A549 (cell line): ENCODE data around the gene SRSF5. TPM values are rescaled to one million over a fixed set of nuclear protein-coding genes. Genes with fewer than 3 reads are reported as not detected.

Experiments used
- ATAC-seq, 2 experiments: fragments of 200-7000 bp in 1 of 2; fragments of >200 bp in 1 of 2; cut with Nextera tagmentation in 1 of 2; cut with Tn5 transposase in 1 of 2; 3 replicates each; pipeline versions ENCODE4 v1.8.0 to v1.9.1; 2018 to 2020; ENCODE audit warnings: mild to moderate bottlenecking in 1 of 2, moderate library complexity in 1 of 2
- CTCF ChIA-PET: fragments of 300-600 bp; sonication (Branson Sonifier 250); formaldehyde crosslinking; extraction: SDS; loops from one replicate; lab custom pipeline; 2021; ENCODE audit warnings: antibody characterized with exemption, inconsistent platforms; lab: Yijun Ruan, JAX
- POLR2A ChIA-PET: fragments of 350-600 bp; formaldehyde crosslinking; extraction: SDS; loops from one replicate; lab custom pipeline; 2021; ENCODE audit warnings: antibody characterized with exemption, inconsistent platforms; lab: Yijun Ruan, JAX
- DNase-seq, 2 experiments: peaks; one replicate each; pipeline versions ENCODE4 v3.0.0 to v3.0.0-alpha.2; 2011 to 2016; ENCODE audit warnings: low read depth in 1 of 2, low spot score in 1 of 2
- FAIRE-seq: peaks from 2 replicates; lab custom pipeline; 2011; peaks lifted over from hg19 to GRCh38; lab: Jason Lieb, UNC
- H3K27ac ChIP-seq, 2 experiments: fragments of >200 bp; sonication (Bioruptor Twin); formaldehyde crosslinking; 3 replicates each; pipeline ENCODE4 v1.5.1; 2016 to 2017
- H3K4me1 ChIP-seq: fragments of >200 bp; sonication (Bioruptor Twin); formaldehyde crosslinking; 3 replicates; pipeline ENCODE4 v1.6.1; 2016
- H3K4me2 ChIP-seq: fragments of >200 bp; sonication (Bioruptor Twin); formaldehyde crosslinking; 3 replicates; pipeline ENCODE4 v1.6.1; 2016
- H3K4me3 ChIP-seq: fragments of >200 bp; sonication (Bioruptor Twin); formaldehyde crosslinking; 3 replicates; pipeline ENCODE4 v1.5.1; 2016
- H3K9me3 ChIP-seq: fragments of >200 bp; sonication (Bioruptor Twin); formaldehyde crosslinking; 3 replicates; pipeline ENCODE4 v1.6.1; 2016
- BHLHE40 ChIP-seq: IDR thresholded peaks from 2 replicates; pipeline ENCODE4 v1.6.1; 2012; ENCODE audit warnings: low read depth, low read length, inconsistent platforms
- CHD2 ChIP-seq: fragments of 150-350 bp; IDR thresholded peaks from 2 replicates; pipeline ENCODE4 v1.6.1; 2014; ENCODE audit warnings: low read length; ENCODE audit not compliant: partially characterized antibody
- EHF ChIP-seq: fragments of 250-450 bp; sonication (Bioruptor Pico); IDR thresholded peaks from 2 replicates; pipeline ENCODE4 v1.5.0; 2020; ENCODE audit warnings: mild to moderate bottlenecking
- ELK1 ChIP-seq: fragments of 150-350 bp; IDR thresholded peaks from 2 replicates; pipeline ENCODE4 v1.6.1; 2014; ENCODE audit warnings: low read depth, mild to moderate bottlenecking, low read length
- EP300 ChIP-seq, 2 experiments: fragments of >200 bp; sonication (Bioruptor Twin); formaldehyde crosslinking; IDR thresholded peaks; 2 replicates in 1 of 2; 3 replicates in 1 of 2; pipeline ENCODE4 v1.6.1; 2016 to 2017
- ESRRA ChIP-seq: fragments of 150-350 bp; IDR thresholded peaks from 2 replicates; pipeline ENCODE4 v1.6.1; 2014; ENCODE audit warnings: mild to moderate bottlenecking, low read length, borderline replicate concordance
- GATA3 ChIP-seq: IDR thresholded peaks from 2 replicates; pipeline ENCODE4 v1.6.1; 2012; ENCODE audit warnings: borderline replicate concordance
- HEYL ChIP-seq: fragments of 250-450 bp; sonication (Bioruptor Pico); IDR thresholded peaks from 2 replicates; pipeline ENCODE4 v1.8.0; 2021; ENCODE audit warnings: mild to moderate bottlenecking, moderate library complexity
- HMGXB4 ChIP-seq: fragments of 250-450 bp; sonication (Bioruptor Pico); IDR thresholded peaks from 2 replicates; pipeline ENCODE4 v1.5.0; 2021; ENCODE audit warnings: mild to moderate bottlenecking, moderate library complexity, borderline replicate concordance
- HOXA7 ChIP-seq: fragments of 250-450 bp; sonication (Bioruptor Pico); IDR thresholded peaks from 2 replicates; pipeline ENCODE4 v1.5.0; 2020; ENCODE audit warnings: mild to moderate bottlenecking, moderate library complexity
- HOXB5 ChIP-seq: fragments of 250-450 bp; sonication (Bioruptor Pico); IDR thresholded peaks from 2 replicates; pipeline ENCODE4 v1.5.0; 2020; ENCODE audit warnings: mild to moderate bottlenecking, moderate library complexity
- JUN ChIP-seq, 2 experiments: fragments of >200 bp; sonication (Bioruptor Twin); formaldehyde crosslinking; IDR thresholded peaks; 2 replicates in 1 of 2; 3 replicates in 1 of 2; pipeline ENCODE4 v1.6.1; 2016 to 2017
- MAX ChIP-seq: IDR thresholded peaks from 2 replicates; pipeline ENCODE4 v1.6.1; 2012
- MAZ ChIP-seq: fragments of 150-350 bp; IDR thresholded peaks from 2 replicates; pipeline ENCODE4 v1.6.1; 2014; ENCODE audit warnings: antibody characterized with exemption, low read depth, low read length, borderline replicate concordance
- MYC ChIP-seq: IDR thresholded peaks from 2 replicates; pipeline ENCODE4 v1.6.1; 2012; ENCODE audit warnings: mild to moderate bottlenecking, inconsistent platforms, low read length, improper control_type of control experiment, borderline replicate concordance
- NR3C1 ChIP-seq: fragments of >200 bp; sonication (Bioruptor Twin); formaldehyde crosslinking; IDR thresholded peaks from 3 replicates; pipeline ENCODE4 v1.6.1; 2017
- PBX3 ChIP-seq: IDR thresholded peaks from 2 replicates; pipeline ENCODE4 v1.6.1; 2012
- RAD21 ChIP-seq, 2 experiments: fragments of >200 bp in 1 of 2; sonication (Bioruptor Twin) in 1 of 2; formaldehyde crosslinking in 1 of 2; IDR thresholded peaks in 1 of 2; conservative IDR thresholded peaks in 1 of 2; 2 replicates in 1 of 2; 3 replicates in 1 of 2; pipeline ENCODE4 v1.6.1; 2012 to 2018; ENCODE audit warnings: inconsistent platforms in 1 of 2
- RCOR1 ChIP-seq: fragments of 150-350 bp; IDR thresholded peaks from 2 replicates; pipeline ENCODE4 v1.6.1; 2014; ENCODE audit warnings: antibody characterized with exemption, low read length, low read depth
- REST ChIP-seq: fragments of 200-600 bp; sonication (generic); IDR thresholded peaks from 2 replicates; pipeline ENCODE4 v1.6.1; 2016; ENCODE audit warnings: antibody characterized with exemption, mild to moderate bottlenecking, moderate library complexity
- RNF2 ChIP-seq: fragments of 200-600 bp; sonication (generic); IDR thresholded peaks from 2 replicates; pipeline ENCODE4 v1.6.1; 2016; ENCODE audit warnings: low read depth, mild to moderate bottlenecking, antibody characterized with exemption, moderate library complexity, borderline replicate concordance
- SMC3 ChIP-seq: fragments of >200 bp; sonication (Bioruptor Twin); formaldehyde crosslinking; IDR thresholded peaks from 3 replicates; pipeline ENCODE4 v1.6.1; 2018; ENCODE audit warnings: inconsistent platforms
- TP53 ChIP-seq: fragments of 250-450 bp; sonication (Bioruptor Pico); IDR thresholded peaks from 2 replicates; pipeline ENCODE4 v1.5.0; 2021; ENCODE audit warnings: mild to moderate bottlenecking, moderate library complexity
- USF2 ChIP-seq: fragments of 450-650 bp; IDR thresholded peaks from 2 replicates; pipeline ENCODE4 v1.6.1; 2014; ENCODE audit warnings: antibody characterized with exemption
- ZC3H11A ChIP-seq: fragments of 450-650 bp; IDR thresholded peaks from 2 replicates; pipeline ENCODE4 v1.6.1; 2014; ENCODE audit warnings: antibody characterized with exemption, mild to moderate bottlenecking
- ZFP36 ChIP-seq: fragments of 450-650 bp; IDR thresholded peaks from 2 replicates; pipeline ENCODE4 v1.6.1; 2014; ENCODE audit warnings: borderline replicate concordance; ENCODE audit not compliant: partially characterized antibody
- ZNF302 ChIP-seq: fragments of 250-450 bp; sonication (Bioruptor Pico); IDR thresholded peaks from 2 replicates; pipeline ENCODE4 v1.9.0; 2021; ENCODE audit warnings: inconsistent platforms, mild to moderate bottlenecking, moderate library complexity
- ZSCAN20 ChIP-seq: fragments of 250-450 bp; sonication (Bioruptor Pico); IDR thresholded peaks from 2 replicates; pipeline ENCODE4 v1.8.0; 2022; ENCODE audit warnings: mild to moderate bottlenecking, moderate library complexity
- WGBS: methylation state at CpG from one replicate; pipeline ENCODE4 v1.1.6; 2017; ENCODE audit errors: missing lambda C conversion rate; 5-methylcytosine and 5-hydroxymethylcytosine counted together
- polyA plus RNA-seq, 4 experiments: library from polyadenylated mRNA; depleted of rRNA in 3 of 4; stranded (reverse); fragments of >200 nt; fragmentation: RNase III in 1 of 4; extraction: RNeasy Plus Mini Kit Qiagen cat#74134 plus additional on column Dnase treatment in 1 of 4; gene quantifications; 2 replicates in 3 of 4; 3 replicates in 1 of 4; pipeline ENCODE4 v1.2.3, GENCODE V29; 2011 to 2017

The SRSF5 gene
- polyA plus RNA-seq, 2 of the 4 experiments (the other 2 are of a cell fraction), result 285 to 355 TPM

GRCh38 chr14:69780952-69781351 is 14.0 kb downstream of the SRSF5 start:
- no peak overlapping the region for H3K27ac ChIP-seq
- H3K4me3 ChIP-seq, result no peak overlapping the region
- no peaks in the 10 kb centered on the region for H3K4me1 ChIP-seq
- no peak for DNase-seq
- H3K4me2 ChIP-seq, result no peak overlapping the region
- 86% methylated on average over 3 of the region's 3 CpGs for WGBS
- H3K9me3 ChIP-seq, result no peaks in the 10 kb centered on the region
- ChIA-PET CTCF (no interaction called here), POLR2A (interaction anchor here (1.2 kb wide), 1 partner anchor 13 kb away, joined by 3 read pairs; no protein-coding TSS in a partner anchor)
- peak; percentile 5 to 7; a peak in 1 of 6 replicates for ATAC-seq
- no peak for FAIRE-seq
- TF ChIP-seq ELK1, result no peak
- no peak for TF ChIP-seq MAX
- TF ChIP-seq REST, result no peak
- no peak for TF ChIP-seq ZFP36
- TF ChIP-seq EHF (CRISPR knock-in tag), result no peak
- TF ChIP-seq ZC3H11A, result no peak
- no peak for TF ChIP-seq TP53
- no peak for TF ChIP-seq PBX3
- no peak for TF ChIP-seq JUN (IDR thresholded peaks at IDR 0.05)
- no peak for TF ChIP-seq USF2
- no peak for TF ChIP-seq RAD21 (conservative IDR thresholded peaks at IDR 0.05 in 1 of 2, IDR thresholded peaks at IDR 0.05 in 1 of 2)
- TF ChIP-seq CHD2, result no peak
- no peak for TF ChIP-seq HMGXB4 (CRISPR knock-in tag)
- no peak for TF ChIP-seq MAZ
- TF ChIP-seq ZNF302, result no peak
- no peak for TF ChIP-seq ESRRA
- no peak for TF ChIP-seq BHLHE40

GRCh38 chr14:69784942-69785341 is 18.0 kb downstream of the SRSF5 start:
- H3K4me1 ChIP-seq, result no peaks in the 10 kb centered on the region
- H3K4me2 ChIP-seq, result no peak overlapping the region
- no peak overlapping the region for H3K27ac ChIP-seq
- no peaks in the 10 kb centered on the region for H3K9me3 ChIP-seq
- CTCF ChIA-PET, result interaction anchor here (1.3 kb wide), 1 partner anchor 17 kb away, joined by 4 read pairs; no protein-coding TSS in a partner anchor
- no peak overlapping the region for H3K4me3 ChIP-seq
- FAIRE-seq (no peak), DNase-seq (no peak), ATAC-seq (no peak; a peak in 1 of 6 replicates)
- POLR2A ChIA-PET, result interaction anchor here (0.9 kb wide), 1 partner anchor 18 kb away, joined by 5 read pairs; the partner anchor contains the start of gene SRSF5
- 91% methylated on average over 1 of the region's 1 CpG for WGBS
- TF ChIP-seq ZNF302 (no peak), ZSCAN20 (CRISPR knock-in tag) (no peak), ZFP36 (no peak), JUN (IDR thresholded peaks at IDR 0.05) (no peak), GATA3 (no peak), RNF2 (no peak), PBX3 (no peak), MYC (no peak), EHF (CRISPR knock-in tag) (no peak), EP300 (IDR thresholded peaks at IDR 0.05) (no peak), SMC3 (no peak), BHLHE40 (no peak), RCOR1 (no peak), HEYL (CRISPR knock-in tag) (no peak), HOXA7 (no peak), CHD2 (no peak), HOXB5 (CRISPR knock-in tag) (no peak), NR3C1 (no peak)
